GM19351 (cell line): ENCODE results near the gene SDC4.

ENCODE experiments used
- ATAC-seq: cut with Tn5 transposase; IDR thresholded peaks from one replicate; pipeline ENCODE4 v1.9.1; 2021; ENCODE audit warnings: mild to moderate bottlenecking, moderate library complexity; ENCODE audit not compliant: unreplicated experiment

Gene SDC4

DNA sequence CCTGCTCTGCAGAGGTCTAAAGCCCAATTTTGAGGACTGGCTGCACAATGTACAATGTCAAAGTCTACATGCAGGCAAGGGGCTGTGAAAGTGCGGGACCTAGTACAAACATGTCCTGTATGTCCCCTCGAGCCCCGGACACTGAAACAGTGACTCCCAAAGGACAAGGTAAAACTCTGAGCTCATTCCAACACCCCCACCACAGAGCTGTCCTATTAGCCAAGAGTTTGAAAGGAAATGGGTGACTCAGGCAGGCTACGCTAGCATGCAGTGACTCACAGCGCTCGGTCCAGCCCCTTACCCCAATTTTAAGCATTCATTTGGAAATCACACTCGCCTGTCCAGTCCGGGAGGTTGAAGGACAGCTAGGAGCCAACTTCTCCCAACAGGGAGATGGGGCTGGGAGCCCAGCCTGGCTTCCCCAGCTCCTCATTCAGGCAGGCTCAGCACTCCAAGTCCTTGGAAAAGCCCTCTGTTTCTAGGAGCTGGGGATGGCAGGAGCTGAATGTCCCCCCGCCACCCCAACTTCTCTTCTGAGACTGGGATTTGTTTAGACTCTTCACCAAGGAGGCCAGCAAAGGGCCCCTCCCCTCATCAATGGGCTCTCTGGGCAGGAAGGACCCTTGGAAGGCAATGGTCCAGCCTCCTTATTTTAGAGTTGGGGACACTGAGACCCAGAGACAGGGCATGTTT lies 3.9 kb downstream of the SDC4 start:
- no peak for ATAC-seq

- ATAC-seq: no peak
Measured at GRCh38 chr20:45343532-45344167, 4.6 kb downstream of the SDC4 start.

- ATAC-seq: no peak
Measured at GRCh38 chr20:45342855-45343531, 5.2 kb downstream of the SDC4 start.

GRCh38 chr20:45341939-45342854 lies 6.0 kb downstream of the SDC4 start:
- ATAC-seq: no peak

DNA sequence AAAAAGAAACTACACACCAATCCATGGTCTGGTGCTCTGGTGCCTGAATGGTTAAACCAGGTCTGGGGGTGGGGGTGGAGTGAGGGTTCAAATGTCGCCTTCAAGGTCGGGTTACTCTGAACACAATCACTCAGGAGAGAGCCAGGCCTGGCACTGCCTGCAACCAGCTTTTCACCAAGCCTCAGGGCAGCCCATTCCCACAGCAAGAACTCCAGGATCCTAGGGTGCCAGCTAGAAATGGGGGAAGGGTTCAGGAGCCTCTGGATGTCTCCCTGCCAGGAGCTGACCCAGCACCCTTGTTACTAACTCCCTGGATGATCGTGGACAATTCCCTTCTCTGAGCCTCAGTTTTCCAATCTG lies 6.7 kb downstream of the SDC4 start:
- ATAC-seq: no peak

DNA sequence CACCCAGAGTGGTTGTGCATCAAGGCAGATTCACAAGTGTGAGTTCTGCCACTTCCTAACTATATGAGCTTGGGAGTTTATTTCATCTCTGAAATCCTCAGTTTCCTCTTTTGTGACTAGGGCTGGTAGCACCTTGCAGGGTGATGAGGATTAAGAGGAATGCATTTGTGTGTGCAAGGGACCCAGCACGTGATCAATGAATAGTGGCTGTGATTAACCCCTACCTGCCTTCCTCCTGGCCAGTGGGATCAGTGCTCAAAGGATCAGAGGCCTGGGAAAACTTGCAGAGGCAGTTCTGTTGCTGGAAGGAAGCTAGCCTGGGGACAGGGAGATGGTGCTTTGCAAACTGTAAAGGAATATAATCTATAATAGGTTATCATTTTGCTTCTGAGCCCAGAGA lies 7.3 kb downstream of the SDC4 start:
- no peak for ATAC-seq

DNA sequence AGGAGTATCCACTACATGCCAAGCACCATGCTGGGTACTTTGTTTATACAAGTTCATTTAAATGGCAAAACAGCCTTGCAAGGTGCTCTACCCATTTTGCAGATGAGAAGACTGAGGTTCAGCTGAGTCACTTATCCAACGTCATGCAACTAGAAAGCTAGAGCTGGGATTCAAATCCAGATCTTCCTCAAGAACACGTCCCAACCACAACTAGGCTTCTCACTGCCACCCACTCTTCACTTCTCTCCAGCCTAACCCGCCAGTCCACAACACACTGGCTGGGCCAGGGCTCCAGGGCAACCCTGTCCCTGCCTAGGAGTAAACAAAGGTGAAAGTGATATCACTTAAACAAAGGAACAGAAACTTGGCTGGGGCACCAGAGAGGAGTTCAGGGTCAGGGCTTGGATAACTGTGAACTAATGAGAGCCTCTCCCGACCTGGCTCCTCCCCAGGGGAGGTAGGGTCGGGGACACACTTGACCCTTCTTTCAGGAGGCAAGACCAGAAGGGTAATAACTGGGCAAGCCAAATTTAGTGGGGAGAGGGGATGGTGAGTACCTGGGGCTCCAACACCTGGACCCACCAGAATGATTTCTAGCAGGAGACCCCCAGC lies 7.9 kb downstream of the SDC4 start:
- no peak for ATAC-seq

GRCh38 chr20:45339799-45340198 lies 8.4 kb downstream of the SDC4 start:
- ATAC-seq: no peak

GRCh38 chr20:45339084-45339483 lies 9.1 kb downstream of the SDC4 start:
- ATAC-seq: no peak

DNA sequence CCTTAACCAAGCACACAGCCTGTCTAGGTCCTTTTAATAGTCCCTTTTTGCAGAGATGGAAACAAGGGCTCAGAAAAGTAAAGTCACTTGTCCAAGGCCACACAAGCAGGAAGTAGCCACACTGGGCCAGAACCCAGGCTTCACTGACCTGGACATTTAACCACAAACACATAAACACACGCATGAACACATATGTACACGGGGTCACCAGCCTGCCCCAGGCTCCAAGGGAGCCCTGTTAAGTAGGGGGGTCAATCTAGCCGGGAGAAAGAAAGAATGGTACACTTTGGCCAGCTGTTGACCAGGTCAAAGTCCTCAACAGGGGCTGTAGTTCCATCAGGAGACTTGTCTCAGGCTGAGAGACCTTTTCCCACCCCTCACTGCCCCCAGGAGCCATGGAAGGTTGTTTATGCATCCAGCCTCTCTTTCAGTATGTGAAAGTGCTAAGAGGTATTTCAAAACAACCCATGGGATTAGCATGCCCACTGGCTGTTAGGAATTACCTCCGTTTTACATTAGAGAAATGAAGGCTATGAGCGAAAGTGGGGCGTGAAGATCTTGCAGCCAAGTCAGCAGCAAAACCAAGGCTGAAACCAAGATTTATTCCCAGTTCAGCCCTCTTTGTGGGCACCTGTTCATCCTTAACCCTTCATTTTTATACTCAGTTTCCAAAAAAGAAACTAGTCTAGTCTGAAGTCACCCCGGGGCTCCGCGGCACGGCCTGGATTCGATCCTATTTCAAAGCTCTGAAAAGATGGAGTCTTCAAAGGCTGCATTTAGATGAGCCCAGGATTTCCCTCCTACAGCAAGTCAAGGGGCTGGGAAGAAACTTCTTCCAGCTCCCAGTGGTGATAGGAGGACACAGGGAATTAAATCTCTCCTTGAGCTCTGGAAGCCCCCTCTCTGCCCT lies 9.8 kb downstream of the SDC4 start:
- no peak for ATAC-seq

- ATAC-seq: no peak
Measured at GRCh38 chr20:45337367-45338120, 10.7 kb downstream of the SDC4 start.

- ATAC-seq: no peak
Measured at GRCh38 chr20:45336530-45337366, 11.5 kb downstream of the SDC4 start.

- no peak for ATAC-seq
Measured at GRCh38 chr20:45330476-45330875, 17.7 kb downstream of the SDC4 start.

DNA sequence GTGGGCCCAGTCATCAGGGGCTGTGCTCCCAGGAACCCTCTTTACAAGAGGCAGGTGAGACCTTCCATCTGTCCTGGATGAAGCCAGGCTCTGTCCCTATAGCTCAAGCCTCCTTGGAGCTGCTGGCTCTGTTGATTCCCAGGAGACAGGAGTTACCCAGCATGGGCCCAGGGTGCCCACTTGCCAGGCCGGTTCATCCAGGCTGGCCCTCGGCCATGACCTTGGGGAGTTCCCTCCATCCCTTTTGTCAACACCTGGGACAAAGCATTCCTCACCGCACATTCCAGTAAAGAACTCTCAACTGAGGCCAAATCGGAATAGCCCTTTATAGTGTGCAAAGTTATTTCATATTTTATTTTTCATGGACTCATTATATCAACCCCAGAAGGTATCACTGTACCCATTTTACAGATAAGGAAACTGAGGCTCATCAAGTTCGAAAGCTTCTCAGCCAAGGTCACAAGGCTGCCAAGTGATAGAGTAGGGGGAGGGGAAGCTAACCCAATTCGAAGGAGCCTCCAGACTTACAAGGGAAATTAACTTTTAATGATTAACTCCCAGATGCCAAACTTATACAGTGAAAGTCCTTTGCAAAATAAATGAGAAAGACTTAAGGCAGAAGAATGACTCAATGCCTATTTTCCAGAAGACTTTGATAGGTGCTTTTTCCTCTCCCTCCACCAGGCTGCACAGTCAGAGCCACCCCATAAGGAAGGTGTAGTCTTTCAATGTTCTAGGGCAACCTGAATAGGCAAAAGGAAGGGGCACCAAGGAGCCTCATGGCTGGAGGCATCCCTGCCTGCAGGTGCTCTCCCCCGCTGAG lies 18.5 kb downstream of the SDC4 start:
- ATAC-seq: no peak

- no peak for ATAC-seq
Measured at GRCh38 chr20:45328451-45328850, 19.8 kb downstream of the SDC4 start.

DNA sequence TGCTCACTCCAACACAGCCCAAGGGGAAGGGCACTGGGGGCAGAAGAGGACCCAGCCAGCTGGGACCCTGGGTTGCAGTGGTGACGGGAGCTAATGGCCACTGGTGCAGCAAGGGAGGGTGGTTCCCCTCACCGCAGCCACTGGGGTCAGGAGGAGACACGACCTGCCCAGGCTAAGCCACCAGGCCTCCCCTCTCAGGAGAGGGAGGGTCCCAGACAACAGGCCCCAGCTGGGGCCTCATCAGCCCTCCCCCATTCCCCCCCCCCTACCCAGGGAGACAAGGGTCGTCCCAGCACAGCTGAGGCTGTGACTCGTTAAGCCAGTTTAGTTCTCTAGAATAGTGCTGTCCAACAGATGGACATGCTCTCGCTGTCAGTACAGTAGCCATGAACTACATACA lies 22.9 kb downstream of the SDC4 start:
- no peak for ATAC-seq

GRCh38 chr20:45323731-45324130 lies 24.5 kb downstream of the SDC4 start:
- no peak for ATAC-seq
